ENCODE data around the gene JAK1. TPM values are rescaled to one million over a fixed set of nuclear protein-coding genes. Genes with fewer than 3 reads are reported as not detected.

JAK1 gene
- total RNA-seq, 4 donors from 2014 or later = 121 to 241 (median 165) TPM

DNA sequence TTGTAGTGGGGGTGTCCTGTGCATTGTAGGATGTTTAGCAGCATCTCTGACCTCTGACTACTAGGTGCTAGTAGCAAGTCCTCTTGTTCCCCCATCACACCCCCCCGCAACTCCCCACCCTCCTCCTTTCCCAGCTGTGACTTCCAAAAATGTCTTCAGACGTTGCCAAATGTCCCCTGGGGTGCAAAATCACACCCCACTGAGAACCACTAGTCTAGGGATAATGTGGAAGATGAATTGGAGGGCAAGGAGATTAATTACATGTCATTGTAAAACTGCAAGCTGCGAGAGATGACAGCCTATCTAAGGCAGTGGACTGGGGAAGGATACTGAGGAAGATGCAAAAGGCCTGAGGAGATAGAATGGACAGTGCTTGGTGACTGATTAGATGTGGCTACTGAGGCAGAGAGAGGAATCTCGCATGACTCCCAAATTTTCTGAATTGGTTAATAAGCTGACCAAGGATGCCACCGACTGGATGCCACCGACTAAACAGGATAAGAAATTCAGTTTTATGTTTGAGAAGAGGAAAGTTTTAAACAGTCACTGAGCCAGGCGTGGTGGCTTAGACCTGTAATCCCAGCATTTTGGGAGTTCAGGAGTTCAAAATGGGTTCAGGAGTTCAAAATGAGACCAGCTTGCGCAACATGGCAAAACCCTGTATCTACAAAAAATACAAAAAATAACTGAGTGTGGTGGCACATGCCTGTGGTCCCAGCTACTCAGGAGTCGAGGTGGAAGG, 3.1 kb upstream of the JAK1 start:
- DNase-seq = no peak
- no peak for ATAC-seq
- H3K9me3 ChIP-seq = no peaks in the 10 kb centered on the region
- H3K27ac ChIP-seq = no peak overlapping the region
- peaks cover 12 to 15% of the 10 kb centered on the region in 2 donors for H3K4me1 ChIP-seq
- intact Hi-C loops (cut with DNase I; ENCODE audit: low total_unique reads) = loop anchor here (5.0 kb wide), 1 partner anchor 107 kb away; no protein-coding TSS in a partner anchor
- in situ Hi-C loops (cut with MboI; ENCODE audit: low sequenced_read_pairs in 4 of 4) = loop anchor here in 2 of 4 donors (10.0 kb wide), 2 partner anchors 105 kb away; no protein-coding TSS in a partner anchor
- no peaks in the 10 kb centered on the region for H3K27me3 ChIP-seq
- H3K4me3 ChIP-seq = no peak overlapping the region
- TF ChIP-seq CTCF (IDR thresholded peaks at IDR 0.05 in 4 of 5, conservative IDR thresholded peaks at IDR 0.05 in 1 of 5) (no peak), POLR2A (IDR thresholded peaks at IDR 0.05) (no peak)
- no peaks in the 10 kb centered on the region for H3K36me3 ChIP-seq

- DNase-seq = no peak
- Histone ChIP-seq H3K27me3 (no peaks in the 10 kb centered on the region), H3K4me3 (peak overlapping the region in 1 of 4 donors; percentile 93), H3K27ac (peak overlapping the region; percentile 91 to 97 (median 94)), H3K36me3 (no peaks in the 10 kb centered on the region), H3K9me3 (no peaks in the 10 kb centered on the region), H3K4me1 (peaks cover 27 to 28% of the 10 kb centered on the region in 2 donors)
- ATAC-seq = no peak
- in situ Hi-C loops (cut with MboI; ENCODE audit: low sequenced_read_pairs in 4 of 4) (loop anchor here in 1 of 4 donors (10.0 kb wide), 1 partner anchor 103 kb away; no protein-coding TSS in a partner anchor), intact Hi-C loops (cut with DNase I; ENCODE audit: low total_unique reads) (loop anchor here (2.0 to 5.0 kb wide), 4 partner anchors 35 to 105 kb away; no protein-coding TSS in a partner anchor)
- TF ChIP-seq POLR2A (IDR thresholded peaks at IDR 0.05) (no peak), CTCF (IDR thresholded peaks at IDR 0.05 in 4 of 5, conservative IDR thresholded peaks at IDR 0.05 in 1 of 5) (peak in 1 of 5 experiments; percentile 15)
Observed at GRCh38 chr1:64967381-64967780, 1.0 kb upstream of the JAK1 start.

DNA sequence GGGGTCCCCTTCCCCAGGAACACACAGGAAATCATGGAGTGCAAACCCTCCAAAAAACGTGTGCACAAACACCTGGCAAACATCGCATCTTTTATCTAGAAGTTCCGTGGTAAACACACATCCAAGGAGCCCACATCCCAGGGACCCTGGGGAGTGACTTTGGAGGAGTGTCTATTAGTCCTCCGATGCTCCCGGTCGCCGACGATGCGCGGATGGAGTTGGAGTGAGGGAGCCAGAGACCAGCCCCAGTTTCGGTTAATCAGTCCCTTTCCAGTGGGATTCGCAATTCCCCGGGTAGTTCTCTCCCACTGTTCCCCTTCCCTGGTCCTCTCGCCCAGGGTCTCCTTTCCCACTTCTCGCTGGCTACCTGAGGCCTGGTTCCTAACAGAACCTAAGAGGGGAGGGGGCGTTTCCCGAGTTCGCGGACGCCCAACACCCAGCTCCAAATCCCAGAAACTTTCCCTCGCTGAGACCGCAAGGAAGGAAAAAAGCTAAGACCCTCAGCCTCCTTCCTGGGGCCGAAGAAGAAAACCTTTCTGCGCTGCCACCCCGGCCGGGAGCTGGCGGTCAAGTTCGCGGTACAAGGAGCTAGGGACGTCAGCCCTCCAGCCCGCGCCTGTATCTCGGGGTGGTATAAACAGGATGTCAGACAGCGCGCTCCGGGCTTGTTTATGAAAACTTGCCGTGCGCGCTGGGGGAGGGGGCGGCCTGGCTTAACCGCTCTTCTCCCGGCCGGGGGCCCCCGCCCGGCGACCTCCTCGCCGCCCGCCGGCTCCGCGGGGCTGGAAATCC, 787 bp downstream of the JAK1 start:
- Histone ChIP-seq H3K4me3 (peak overlapping the region; percentile 78 to 93 (median 83)), H3K27ac (peak overlapping the region; percentile 91 to 97 (median 94)), H3K4me1 (peaks cover 44 to 46% of the 10 kb centered on the region in 2 donors), H3K36me3 (no peaks in the 10 kb centered on the region), H3K9me3 (no peaks in the 10 kb centered on the region), H3K27me3 (no peaks in the 10 kb centered on the region)
- ATAC-seq (peak; percentile 57 to 62), DNase-seq (peak; percentile 52 to 60)
- TF ChIP-seq CTCF (IDR thresholded peaks at IDR 0.05 in 4 of 5, conservative IDR thresholded peaks at IDR 0.05 in 1 of 5) = no peak
- no peak for TF ChIP-seq POLR2A (IDR thresholded peaks at IDR 0.05)
- intact Hi-C loops (cut with DNase I; ENCODE audit: low total_unique reads) = loop anchor here (1.0 to 5.0 kb wide), 6 partner anchors 31 to 103 kb away; no protein-coding TSS in a partner anchor
- in situ Hi-C loops (cut with MboI; ENCODE audit: low sequenced_read_pairs in 4 of 4) = loop anchor here in 1 of 4 donors (10.0 kb wide), 1 partner anchor 101 kb away; no protein-coding TSS in a partner anchor

- no peak overlapping the region for H3K4me3 ChIP-seq
- DNase-seq (no peak), ATAC-seq (no peak)
- H3K27ac ChIP-seq = no peak overlapping the region
- no peaks in the 10 kb centered on the region for H3K36me3 ChIP-seq
- no peaks in the 10 kb centered on the region for H3K27me3 ChIP-seq
- intact Hi-C loops (cut with DNase I; ENCODE audit: low total_unique reads) = no loop called here
- no peaks in the 10 kb centered on the region for H3K9me3 ChIP-seq
- TF ChIP-seq CTCF (IDR thresholded peaks at IDR 0.05 in 4 of 5, conservative IDR thresholded peaks at IDR 0.05 in 1 of 5) = no peak
- TF ChIP-seq POLR2A (IDR thresholded peaks at IDR 0.05) = no peak
- in situ Hi-C loops (cut with MboI; ENCODE audit: low sequenced_read_pairs in 4 of 4) = loop anchor here in 2 of 4 donors (5.0 to 10.0 kb wide), 2 partner anchors 66 to 99 kb away; no protein-coding TSS in a partner anchor
- H3K4me1 ChIP-seq = peaks cover 64 to 66% of the 10 kb centered on the region in 2 donors
Observed at GRCh38 chr1:64963466-64963865, 2.9 kb downstream of the JAK1 start.

Data from gastrocnemius medialis (tissue), 4 donors.